H1 (cell line): Measurements from ENCODE around the gene DUOXA1. TPM values are rescaled to one million over a fixed set of nuclear protein-coding genes. Genes with fewer than 3 reads are reported as not detected.

Source experiments
- CBX8 ChIP-seq: fragments of 300-800, 300-1000 bp; sonication (generic); IDR thresholded peaks from 2 replicates; pipeline ENCODE4 v1.7.1; 2016; ENCODE audit warnings: low read depth, low read length, borderline replicate concordance
- POLR2A ChIP-seq, 2 experiments: IDR thresholded peaks; 1 replicate in 1 of 2; 2 replicates in 1 of 2; pipeline ENCODE4 v1.6.1; 2011; ENCODE audit warnings: low read depth in 2 of 2, low read length in 2 of 2, mild to moderate bottlenecking in 2 of 2; ENCODE audit errors: control extremely low read depth in 1 of 2
- POU5F1 ChIP-seq: IDR thresholded peaks from 2 replicates; pipeline ENCODE4 v1.6.1; 2011; ENCODE audit warnings: low read depth, mild to moderate bottlenecking, low read length, moderate library complexity
- SIX5 ChIP-seq: IDR thresholded peaks from 2 replicates; pipeline ENCODE4 v1.6.1; 2011; ENCODE audit warnings: mild to moderate bottlenecking, low read depth, low read length
- TAF1 ChIP-seq: IDR thresholded peaks from 2 replicates; pipeline ENCODE4 v1.6.1; 2011; ENCODE audit warnings: mild to moderate bottlenecking, low read depth, low read length
- TEAD4 ChIP-seq: IDR thresholded peaks from 2 replicates; pipeline ENCODE4 v1.6.1; 2012; ENCODE audit warnings: low read depth, low read length, inconsistent platforms, mixed read lengths
- USF2 ChIP-seq: IDR thresholded peaks from 2 replicates; pipeline ENCODE4 v1.6.1; 2011; ENCODE audit warnings: low read length, improper control_type of control experiment
- polyA plus RNA-seq, 7 experiments: library from polyadenylated mRNA; depleted of rRNA in 3 of 7; stranded (reverse) in 5 of 7; unstranded in 2 of 7; fragments of >200 nt in 5 of 7; fragments of 200-250 nt in 2 of 7; gene quantifications; 1 replicate in 5 of 7; 2 replicates in 1 of 7; 4 replicates in 1 of 7; pipeline versions ENCODE4 v1.2.1 to v1.2.3, GENCODE V29; 2011 to 2013; ENCODE audit warnings: missing spikeins in 2 of 7, mixed read lengths in 2 of 7
- total RNA-seq: library from RNA; stranded (reverse); fragmentation: NEBNext Ultra II Directional; extraction: Animal tissue kit (Norgen Biotek cat#: 25700); gene quantifications from 2 replicates; pipeline ENCODE4 v1.2.1, GENCODE V29; 2021

Gene DUOXA1
- total and polyA plus RNA-seq, 2 of the 8 experiments (the other 6 are each of a cell fraction or from before 2014, with no cell fraction given) = 0.18 TPM; not detected in 1

- TF ChIP-seq CBX8 = no peak
- no peak for TF ChIP-seq SIX5
- TF ChIP-seq POLR2A (IDR thresholded peaks at IDR 0.05; ENCODE audit: control extremely low read depth in 1 of 2, low read depth in 2 of 2, low read length in 2 of 2) = no peak
- TF ChIP-seq POU5F1 = no peak
- TF ChIP-seq TEAD4 = no peak
- TF ChIP-seq TAF1 = no peak
- TF ChIP-seq USF2 = no peak
Observed at GRCh38 chr15:45177285-45177684, 47.6 kb upstream of the DUOXA1 start (continued).
